Measurements from ENCODE around the gene ZC3H10.

DNA sequence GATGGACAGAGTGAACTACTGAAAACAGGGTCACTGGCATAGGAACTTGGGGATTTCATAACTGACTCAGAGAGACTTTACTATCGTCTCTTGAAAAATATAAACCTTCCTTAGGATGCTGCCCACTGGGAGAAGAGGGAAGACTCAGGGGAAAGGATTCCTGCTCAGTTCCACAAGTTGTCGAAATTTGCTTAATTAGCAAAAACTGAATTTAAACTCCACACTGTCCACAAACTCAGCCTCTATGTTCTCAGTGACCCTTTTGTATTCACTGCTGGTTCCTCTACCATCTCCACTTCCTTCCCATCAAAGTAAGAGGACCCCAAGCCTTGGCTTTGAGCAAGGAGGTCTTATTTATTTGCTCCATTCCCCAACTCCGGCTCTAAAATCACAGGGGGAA, 27.2 kb downstream of the ZC3H10 start:
- TF ChIP-seq CBX5 (IDR thresholded peaks at IDR 0.05; ENCODE audit: low read depth, low read length), result no peak
- no peak for TF ChIP-seq SIRT6 (IDR thresholded peaks at IDR 0.05; ENCODE audit: low read length)
- TF ChIP-seq POLR2A (IDR thresholded peaks at IDR 0.05; ENCODE audit: control extremely low read depth in 1 of 2, low read depth in 2 of 2, low read length in 2 of 2), result no peak
- no peak for TF ChIP-seq SP1 (IDR thresholded peaks at IDR 0.05; ENCODE audit: low read depth, low read length)
- no peak for TF ChIP-seq EZH2 (IDR thresholded peaks at IDR 0.05; ENCODE audit: low read depth, low read length, severe bottlenecking)
- TF ChIP-seq CTCF (IDR thresholded peaks at IDR 0.05; ENCODE audit: control extremely low read depth in 1 of 3, insufficient read depth in 1 of 3, low read depth in 1 of 3, low read length in 3 of 3), result no peak
- no peak for TF ChIP-seq SIN3A (conservative IDR thresholded peaks at IDR 0.05 in 1 of 2, IDR thresholded peaks at IDR 0.05 in 1 of 2; ENCODE audit: low read depth in 1 of 2, low read length in 2 of 2)
- no peak for TF ChIP-seq GABPA (IDR thresholded peaks at IDR 0.05; ENCODE audit: borderline replicate concordance, insufficient read depth, low read length)
- TF ChIP-seq SP2 (IDR thresholded peaks at IDR 0.05; ENCODE audit: low read length), result no peak
- TF ChIP-seq JUN (IDR thresholded peaks at IDR 0.05; ENCODE audit: low read depth, low read length), result no peak
- no peak for TF ChIP-seq TAF1 (IDR thresholded peaks at IDR 0.05; ENCODE audit: low read depth, low read length)

Data from H1 (cell line).